ENCODE results near the gene CBLB. TPM values are rescaled to one million over a fixed set of nuclear protein-coding genes. Genes with fewer than 3 reads are reported as not detected.

Gene CBLB
- polyA plus RNA-seq, 1 experiment = 19.3 TPM

GRCh38 chr3:105700575-105700974 lies 168.2 kb downstream of the CBLB start:
- DNase-seq (ENCODE audit: low read depth) = no peak
- H3K36me3 ChIP-seq (ENCODE audit: control insufficient read depth, insufficient read depth, low read length) = peaks cover 6% of the 10 kb centered on the region
- ChIA-PET CTCF (no interaction called here), POLR2A (interaction anchor here (0.6 kb wide), 1 partner anchor 9 kb away, joined by 5 read pairs; no protein-coding TSS in a partner anchor)
- TF ChIP-seq CTCF (IDR thresholded peaks at IDR 0.05; ENCODE audit: insufficient read depth, low read depth, low read length) = no peak
- no peak overlapping the region for H3K4me3 ChIP-seq (ENCODE audit: low read depth, low read length)
- no peaks in the 10 kb centered on the region for H3K27me3 ChIP-seq (ENCODE audit: control insufficient read depth, insufficient read depth, low read length)

- CTCF ChIA-PET = no interaction called here
- Histone ChIP-seq H3K36me3 (ENCODE audit: control insufficient read depth, insufficient read depth, low read length) (peaks cover 1% of the 10 kb centered on the region; the same call in 1 of the 2 replicates), H3K27me3 (ENCODE audit: control insufficient read depth, insufficient read depth, low read length) (no peaks in the 10 kb centered on the region), H3K4me3 (ENCODE audit: low read depth, low read length) (no peak overlapping the region)
- no peak for DNase-seq (ENCODE audit: low read depth)
- POLR2A ChIA-PET = interaction anchor here (0.6 kb wide), 1 partner anchor 9 kb away, joined by 5 read pairs; no protein-coding TSS in a partner anchor
- no peak for TF ChIP-seq CTCF (IDR thresholded peaks at IDR 0.05; ENCODE audit: insufficient read depth, low read depth, low read length)
Measured at GRCh38 chr3:105691633-105692032, 177.2 kb downstream of the CBLB start.

- no peak for TF ChIP-seq CTCF (IDR thresholded peaks at IDR 0.05; ENCODE audit: insufficient read depth, low read depth, low read length)
- ChIA-PET CTCF (no interaction called here), POLR2A (no interaction called here)
- Histone ChIP-seq H3K36me3 (ENCODE audit: control insufficient read depth, insufficient read depth, low read length) (peaks cover 1% of the 10 kb centered on the region; the same call in 1 of the 2 replicates), H3K4me3 (ENCODE audit: low read depth, low read length) (no peak overlapping the region), H3K27me3 (ENCODE audit: control insufficient read depth, insufficient read depth, low read length) (no peaks in the 10 kb centered on the region)
- no peak for DNase-seq (ENCODE audit: low read depth)
Measured at GRCh38 chr3:105691053-105691452, 177.8 kb downstream of the CBLB start.

- no peak for TF ChIP-seq CTCF (IDR thresholded peaks at IDR 0.05; ENCODE audit: insufficient read depth, low read depth, low read length)
- H3K4me3 ChIP-seq (ENCODE audit: low read depth, low read length) = no peak overlapping the region
- peaks cover 1% of the 10 kb centered on the region; the same call in 1 of the 2 replicates for H3K36me3 ChIP-seq (ENCODE audit: control insufficient read depth, insufficient read depth, low read length)
- no peak for DNase-seq (ENCODE audit: low read depth)
- ChIA-PET CTCF (interaction anchor here (0.6 to 1.0 kb wide), 3 partner anchors 9 to 1380 kb away, joined by 3 read pairs; no protein-coding TSS in a partner anchor), POLR2A (no interaction called here)
- H3K27me3 ChIP-seq (ENCODE audit: control insufficient read depth, insufficient read depth, low read length) = no peaks in the 10 kb centered on the region
Measured at GRCh38 chr3:105688821-105689220, 180.0 kb downstream of the CBLB start.

GRCh38 chr3:105686278-105686897 lies 182.4 kb downstream of the CBLB start:
- DNase-seq (ENCODE audit: low read depth) = no peak
- Histone ChIP-seq H3K4me3 (ENCODE audit: low read depth, low read length) (no peak overlapping the region), H3K36me3 (ENCODE audit: control insufficient read depth, insufficient read depth, low read length) (peaks cover under 1% of the 10 kb centered on the region), H3K27me3 (ENCODE audit: control insufficient read depth, insufficient read depth, low read length) (no peaks in the 10 kb centered on the region)
- peak; percentile 74 for TF ChIP-seq CTCF (IDR thresholded peaks at IDR 0.05; ENCODE audit: insufficient read depth, low read depth, low read length)
- CTCF ChIA-PET = interaction anchor here (0.6 to 1.3 kb wide), 3 partner anchors 13 to 922 kb away, joined by 3 to 5 read pairs (median 3); no protein-coding TSS in a partner anchor
- POLR2A ChIA-PET = no interaction called here
